Lung (tissue), 12 donors: Measurements from ENCODE around the gene WASHC4. TPM values are rescaled to one million over a fixed set of nuclear protein-coding genes. Genes with fewer than 3 reads are reported as not detected.

ENCODE experiments used
- ATAC-seq: fragments of 200-7000 bp; cut with Tn5 transposase; one replicate; pipeline ENCODE4 v1.9.1; 2020; ENCODE audit warnings: moderate number of reproducible peaks; ENCODE audit not compliant: insufficient read depth, low FRiP score
- DNase-seq, 3 donors: peaks; one replicate each; pipeline ENCODE4 v3.0.0-alpha.2; 2013 to 2017
- H3K27ac ChIP-seq, 2 donors: one replicate each; pipeline ENCODE4 v1.5.1; 2013; ENCODE audit warnings: mild to moderate bottlenecking in 2 of 2, moderate library complexity in 2 of 2, control low read depth in 1 of 2, inconsistent platforms in 1 of 2, low read depth in 1 of 2, low read length in 1 of 2
- H3K27me3 ChIP-seq, 3 donors: one replicate each; pipeline ENCODE4 v1.5.1; 2013; ENCODE audit warnings: low read length in 2 of 3; ENCODE audit not compliant: control insufficient read depth in 3 of 3, insufficient read depth in 3 of 3
- H3K36me3 ChIP-seq, 4 donors: one replicate each; pipeline ENCODE4 v1.5.1; 2013; ENCODE audit warnings: low read length in 4 of 4, mild to moderate bottlenecking in 1 of 4, moderate library complexity in 1 of 4; ENCODE audit not compliant: control insufficient read depth in 4 of 4, insufficient read depth in 4 of 4
- H3K4me1 ChIP-seq, 5 donors: one replicate each; pipeline ENCODE4 v1.5.1; 2013; ENCODE audit warnings: low read length in 5 of 5, mild to moderate bottlenecking in 2 of 5, moderate library complexity in 1 of 5; ENCODE audit not compliant: control insufficient read depth in 5 of 5, insufficient read depth in 5 of 5
- H3K4me3 ChIP-seq: one replicate; pipeline ENCODE4 v1.5.1; 2013; ENCODE audit warnings: mild to moderate bottlenecking, control low read depth, moderate library complexity
- H3K9ac ChIP-seq, 2 donors: one replicate each; pipeline ENCODE4 v1.5.1; 2013; ENCODE audit warnings: low read length in 2 of 2, control low read depth in 1 of 2; ENCODE audit not compliant: insufficient read depth in 1 of 2
- H3K9me3 ChIP-seq, 4 donors: one replicate each; pipeline ENCODE4 v1.5.1; 2013; ENCODE audit warnings: low read length in 3 of 4, mild to moderate bottlenecking in 1 of 4, moderate library complexity in 1 of 4; ENCODE audit not compliant: control insufficient read depth in 4 of 4, insufficient read depth in 3 of 4
- CTCF ChIP-seq: IDR thresholded peaks from 2 replicates; pipeline ENCODE4 v1.5.1; 2012; ENCODE audit warnings: mild to moderate bottlenecking; ENCODE audit errors: control extremely low read depth, extremely low read depth
- WGBS, 2 donors: extraction: QIAGEN DNeasy Blood & Tissue Kit; methylation state at CpG; one replicate each; pipeline ENCODE4 v1.1.7; 2013; 5-methylcytosine and 5-hydroxymethylcytosine counted together
- polyA plus RNA-seq, 2 donors: library from polyadenylated mRNA; stranded (reverse); fragments of 200-250 nt; gene quantifications; one replicate each; pipeline ENCODE4 v1.2.1, GENCODE V29; 2013
- total RNA-seq, 2 donors: library from RNA; depleted of rRNA in 1 of 2; stranded (reverse); fragments of >200 nt in 1 of 2; gene quantifications; one replicate each; pipeline ENCODE4 v1.2.1, GENCODE V29; 2014 to 2021
- donor health status: control.
- donor health status: control.
- donor health status: Bipolar disorder and iron deficiency.
- donor health status: healthy.
- donor health status: DM: yes; HTN: yes; CAD: no.

WASHC4 gene
- total and polyA plus RNA-seq, 4 donors, result 18.8 to 150 (median 34.3) TPM

- Histone ChIP-seq H3K4me1 (peaks cover 0 to 4% (median 0%) of the 10 kb centered on the region in 5 donors), H3K36me3 (no peaks in the 10 kb centered on the region), H3K4me3 (no peak overlapping the region), H3K9ac (no peak overlapping the region), H3K27me3 (peaks cover 0 to 3% (median 0%) of the 10 kb centered on the region in 3 donors), H3K27ac (no peak overlapping the region), H3K9me3 (no peaks in the 10 kb centered on the region)
- 79 to 94% methylated on average over 7 of the region's 7 CpGs for WGBS, 2 donors
- ATAC-seq (no peak), DNase-seq (no peak)
- TF ChIP-seq CTCF, result no peak
These were observed 30.1 kb upstream of the WASHC4 start for GRCh38 chr12:105077435-105077834.

DNA sequence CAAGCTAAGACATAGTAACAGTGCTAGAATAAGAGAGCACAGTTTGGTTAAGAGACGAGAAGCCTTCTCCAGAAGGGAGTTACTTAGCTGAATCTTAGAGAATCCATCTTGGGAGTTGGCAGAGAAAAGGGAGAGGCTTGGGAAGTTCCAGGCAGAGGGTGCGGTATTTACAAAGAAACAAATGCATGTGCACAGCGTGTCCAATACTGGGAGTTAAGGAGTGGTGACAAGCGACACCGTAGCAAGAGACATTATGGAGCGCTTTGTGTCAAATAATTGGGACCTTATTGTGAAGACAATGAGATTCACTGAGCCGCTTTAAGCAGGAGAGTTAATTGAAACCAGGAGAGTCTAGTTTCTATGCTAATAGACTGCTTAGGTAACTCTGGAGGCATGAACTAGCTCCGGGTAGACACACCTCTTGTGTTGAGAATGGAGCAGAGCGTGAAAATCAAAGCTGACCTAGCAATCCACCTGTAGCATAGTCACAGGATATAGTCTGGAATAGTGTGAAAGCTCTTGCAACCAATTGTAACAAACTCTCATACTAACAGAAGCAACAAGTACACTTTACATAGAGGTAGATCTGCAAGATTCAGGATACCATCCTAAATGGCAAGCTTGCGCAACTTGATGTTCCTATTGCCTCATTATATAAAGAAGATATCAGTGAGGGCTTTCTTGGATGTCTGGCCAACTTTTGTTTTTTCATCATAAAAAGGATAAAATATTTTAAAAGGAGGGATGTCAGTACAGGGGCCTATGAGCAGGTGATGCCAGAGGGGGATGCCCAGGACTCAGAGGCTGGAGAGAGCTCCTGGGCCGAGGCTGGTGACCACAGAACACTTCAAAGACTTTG is 28.6 kb upstream of the WASHC4 start:
- Histone ChIP-seq H3K27me3 (peaks cover 0 to 3% (median 0%) of the 10 kb centered on the region in 3 donors), H3K36me3 (no peaks in the 10 kb centered on the region), H3K9ac (no peak overlapping the region), H3K27ac (no peak overlapping the region), H3K4me3 (no peak overlapping the region), H3K9me3 (no peaks in the 10 kb centered on the region), H3K4me1 (peaks cover 0 to 10% (median 0%) of the 10 kb centered on the region in 5 donors)
- DNase-seq (no peak), ATAC-seq (no peak)
- WGBS, 2 donors, result 88 to 90% methylated on average over 11 of the region's 11 CpGs
- TF ChIP-seq CTCF, result no peak

DNA sequence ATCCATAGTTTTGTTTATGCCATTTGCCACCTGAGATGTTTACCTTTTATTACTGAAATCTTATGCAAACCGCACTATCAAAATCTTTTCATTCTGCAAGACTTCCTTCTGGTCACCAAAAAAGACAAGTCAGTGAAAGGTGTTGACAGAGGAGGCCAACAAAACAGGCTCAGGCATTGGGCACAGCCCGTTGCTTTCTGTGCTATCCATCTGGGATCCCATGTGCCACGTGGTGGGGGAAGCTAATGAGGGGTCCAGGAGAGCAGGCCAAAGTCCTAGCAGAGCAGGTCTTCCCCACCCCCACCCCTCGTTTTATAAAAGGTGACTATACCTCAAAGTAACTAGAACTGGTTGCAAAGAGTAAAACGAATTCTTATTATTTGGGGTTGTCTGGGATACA is 24.5 kb upstream of the WASHC4 start:
- H3K4me3 ChIP-seq, result no peak overlapping the region
- no peak overlapping the region for H3K27ac ChIP-seq
- ATAC-seq (no peak), DNase-seq (no peak)
- H3K9me3 ChIP-seq, result no peaks in the 10 kb centered on the region
- WGBS, 2 donors, result 69 to 75% methylated on average over 5 of the region's 5 CpGs
- no peak overlapping the region for H3K9ac ChIP-seq
- no peak for TF ChIP-seq CTCF
- peaks cover 0 to 7% (median 0%) of the 10 kb centered on the region in 5 donors for H3K4me1 ChIP-seq
- H3K27me3 ChIP-seq, result peaks cover 0 to 3% (median 0%) of the 10 kb centered on the region in 3 donors
- H3K36me3 ChIP-seq, result no peaks in the 10 kb centered on the region
